Lung microvascular endothelial cell (primary cell): Measurements from ENCODE around the gene SEMA3E. TPM values are rescaled to one million over a fixed set of nuclear protein-coding genes. Genes with fewer than 3 reads are reported as not detected.
"Not testable (repeated sequence)": the region's sequence is repeated elsewhere in the genome, so short reads cannot be mapped to it uniquely, and the experiment has no call there.

Experiments
- DNase-seq, 2 donors: peaks; one replicate each; pipeline versions ENCODE4 v3.0.0 to v3.0.0-alpha.2; 2010; ENCODE audit warnings: low read depth in 2 of 2
- total RNA-seq: library from RNA; depleted of rRNA; stranded (reverse); fragments of >200 nt; gene quantifications from 2 replicates; pipeline ENCODE4 v1.2.1, GENCODE V29; 2014

The SEMA3E gene
- under 0.01 and 0.20 TPM in 2 replicates for total RNA-seq

DNA sequence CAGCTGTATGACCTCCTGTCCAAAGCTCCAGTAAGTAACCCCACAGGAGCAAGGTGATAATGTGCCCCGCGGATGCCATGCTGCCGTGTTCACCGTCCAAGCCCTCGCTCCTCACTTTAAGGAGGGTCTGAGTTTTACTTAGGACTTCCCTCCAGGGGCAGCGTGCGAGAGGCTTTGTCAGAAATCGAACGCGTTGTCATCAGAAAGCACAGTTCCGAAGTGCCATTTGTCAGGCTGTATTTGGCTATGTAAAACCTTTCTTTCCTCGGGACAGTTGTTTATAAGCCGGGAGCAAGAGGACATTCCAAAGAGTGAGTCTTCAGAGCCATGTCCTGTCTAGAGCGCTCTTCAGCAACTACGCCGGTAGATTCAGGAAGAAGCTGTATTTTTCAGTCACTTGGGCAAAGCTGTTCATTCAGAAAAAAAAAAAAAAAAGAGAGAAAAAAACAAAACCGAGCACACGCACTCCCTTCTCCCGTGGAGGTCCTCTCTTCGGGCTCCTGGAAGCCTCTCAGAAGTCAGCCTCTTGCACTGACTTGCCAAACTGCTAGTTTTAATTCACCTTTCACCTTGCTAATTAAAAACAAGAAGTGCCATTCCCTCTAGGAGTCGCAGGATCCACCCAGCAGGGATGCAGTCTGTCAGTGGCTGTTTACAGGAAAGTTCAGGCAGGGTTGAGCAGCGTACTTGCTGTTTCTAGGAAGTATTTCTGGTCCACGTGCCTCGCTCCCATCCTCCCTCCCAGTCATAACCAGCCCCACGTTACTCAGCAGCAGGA lies at the start of gene SEMA3E:
SEMA3E (minus strand) TSS at position 676 of the 778 bp plus-strand sequence.
- DNase-seq: peak; percentile 39 to 46

- DNase-seq: no peak
Observed at GRCh38 chr7:83697804-83698530, 49.0 kb upstream of the SEMA3E start.

- DNase-seq: no peak
Observed at GRCh38 chr7:83696101-83696500, 47.2 kb upstream of the SEMA3E start.

- no peak for DNase-seq
Observed at GRCh38 chr7:83695128-83695960, 46.4 kb upstream of the SEMA3E start.

DNA sequence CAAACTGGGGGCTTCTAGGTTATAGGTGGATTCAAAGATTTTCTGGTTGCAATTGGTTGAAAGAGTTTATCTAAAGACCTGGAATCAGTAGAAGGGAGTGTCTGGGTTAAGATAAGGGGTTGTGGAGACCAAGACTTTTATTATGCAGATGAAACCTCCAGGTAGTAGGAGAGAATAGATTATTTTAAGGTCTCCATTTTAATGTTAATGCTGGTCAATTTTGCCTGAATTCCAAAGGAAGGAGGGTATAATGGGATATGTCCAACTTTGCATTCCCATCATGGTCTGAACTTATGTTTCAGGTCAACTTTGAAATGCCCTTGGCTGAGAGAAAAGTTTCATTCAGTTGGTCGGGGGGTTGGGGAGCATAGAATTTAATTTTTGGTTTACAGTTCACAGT lies 44.3 kb upstream of the SEMA3E start:
- DNase-seq: no peak

GRCh38 chr7:83691095-83691494 lies 42.2 kb upstream of the SEMA3E start:
- no peak for DNase-seq

- no peak for DNase-seq
Observed at GRCh38 chr7:83689855-83690254, 40.9 kb upstream of the SEMA3E start.

DNA sequence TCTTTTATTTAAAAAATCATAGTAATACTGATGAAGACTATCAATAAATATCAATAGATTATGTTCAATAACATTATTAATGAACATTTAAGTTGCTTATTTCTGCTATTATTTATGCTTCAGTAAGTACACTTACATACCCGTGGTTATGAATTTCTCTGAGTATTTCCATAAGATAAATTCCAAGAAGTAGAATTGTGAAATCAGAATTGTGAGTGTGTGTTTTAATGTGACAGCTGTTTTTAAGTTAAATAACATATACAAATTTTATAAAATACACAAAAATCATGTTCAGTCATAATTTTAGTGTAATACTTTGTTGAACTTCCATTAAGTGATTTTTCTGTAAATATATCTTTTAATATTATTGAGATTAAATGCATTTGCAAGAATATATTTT lies 37.5 kb upstream of the SEMA3E start:
- DNase-seq: no peak

DNA sequence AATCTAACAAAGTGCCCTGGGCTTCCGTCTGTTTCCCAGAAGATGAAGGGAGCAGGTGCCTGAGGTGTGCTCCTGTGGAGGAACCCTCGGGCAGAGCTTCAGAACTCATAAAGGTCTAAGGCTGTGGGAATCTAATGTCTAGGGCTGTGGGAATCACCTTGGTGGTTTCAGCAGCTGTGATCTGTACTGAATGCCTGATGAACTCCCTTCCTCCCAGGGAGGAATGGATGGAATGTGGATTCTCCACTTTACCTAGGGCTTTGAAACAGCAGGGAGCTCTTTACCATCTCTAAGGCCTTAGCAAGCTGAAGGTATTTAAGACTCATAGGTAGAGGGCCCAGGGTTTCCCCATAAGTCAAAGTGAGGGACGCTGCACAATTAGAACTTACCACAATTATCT lies 36.0 kb upstream of the SEMA3E start:
- DNase-seq: no peak

- DNase-seq: no peak
Observed at GRCh38 chr7:83681200-83681778, 32.4 kb upstream of the SEMA3E start.

GRCh38 chr7:83677180-83677866 lies 28.4 kb upstream of the SEMA3E start:
- peak; percentile 30 to 84 for DNase-seq

GRCh38 chr7:83673291-83673690 lies 24.4 kb upstream of the SEMA3E start:
- DNase-seq: not testable (repeated sequence)

DNA sequence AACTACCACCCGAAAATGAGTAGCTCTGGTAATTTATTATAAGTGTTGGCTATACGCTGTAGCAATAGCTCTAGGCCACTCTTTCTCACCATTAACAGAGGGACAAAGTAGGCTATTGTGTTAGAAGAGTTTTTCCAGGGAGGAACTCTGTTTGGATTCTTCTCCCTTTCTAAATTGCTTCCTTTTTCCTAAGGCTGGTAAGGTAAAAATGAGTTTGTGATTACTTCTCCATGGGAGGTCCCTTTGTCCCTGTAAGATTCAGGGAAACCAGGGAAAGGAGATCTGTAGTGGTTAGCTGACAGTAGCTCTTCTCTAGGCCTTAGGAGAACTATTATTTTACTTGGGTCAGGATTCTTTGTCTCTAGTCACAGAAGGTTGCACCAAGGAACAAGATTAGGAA lies 23.2 kb upstream of the SEMA3E start:
- no peak for DNase-seq

- no peak for DNase-seq
Observed at GRCh38 chr7:83663131-83663530, 14.2 kb upstream of the SEMA3E start.

- DNase-seq: no peak
Observed at GRCh38 chr7:83658126-83658525, 9.2 kb upstream of the SEMA3E start.

- peak; percentile 66 to 77 for DNase-seq
Observed at GRCh38 chr7:83655951-83656556, 7.1 kb upstream of the SEMA3E start.

GRCh38 chr7:83652481-83652880 lies 3.5 kb upstream of the SEMA3E start:
- DNase-seq: no peak

DNA sequence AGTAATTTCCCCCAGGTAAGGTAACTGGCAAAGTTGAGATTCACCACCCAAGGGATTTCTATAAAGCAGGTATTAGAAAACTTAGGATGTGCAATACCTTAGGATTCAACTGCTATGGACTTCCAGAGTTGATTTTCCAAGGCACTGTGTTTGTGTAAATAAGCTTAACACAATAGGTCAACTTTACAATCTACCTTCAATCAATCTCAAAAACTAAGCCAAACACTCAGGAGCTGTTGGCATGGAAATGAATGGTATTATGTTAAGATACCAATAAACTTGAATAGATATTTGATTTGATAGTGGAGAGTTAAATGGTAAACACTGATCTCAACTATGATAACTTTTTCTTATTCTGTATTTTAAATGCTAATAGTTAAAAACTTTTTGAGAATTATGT lies 762 bp upstream of the SEMA3E start:
- DNase-seq: no peak

DNA sequence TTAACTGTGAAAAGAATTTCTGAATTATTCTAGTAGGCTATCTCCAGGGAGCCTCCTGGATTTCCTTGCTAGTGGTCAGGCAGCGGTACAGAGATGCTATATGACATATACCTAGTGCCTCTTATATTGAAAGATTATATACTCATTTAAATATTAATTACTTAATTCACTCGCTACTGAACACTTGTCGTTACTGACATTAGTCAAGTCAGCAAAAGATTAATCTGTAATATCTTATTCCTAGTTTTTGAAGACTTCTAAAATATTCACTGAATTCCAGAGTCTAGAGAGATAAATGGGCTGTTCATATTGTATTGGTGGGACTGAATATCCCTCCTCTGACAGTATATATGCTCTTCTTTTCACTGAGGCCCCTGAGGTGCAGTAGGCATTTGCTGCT lies 2.9 kb downstream of the SEMA3E start:
- no peak for DNase-seq

GRCh38 chr7:83643739-83644138 lies 5.2 kb downstream of the SEMA3E start:
- DNase-seq: no peak

DNA sequence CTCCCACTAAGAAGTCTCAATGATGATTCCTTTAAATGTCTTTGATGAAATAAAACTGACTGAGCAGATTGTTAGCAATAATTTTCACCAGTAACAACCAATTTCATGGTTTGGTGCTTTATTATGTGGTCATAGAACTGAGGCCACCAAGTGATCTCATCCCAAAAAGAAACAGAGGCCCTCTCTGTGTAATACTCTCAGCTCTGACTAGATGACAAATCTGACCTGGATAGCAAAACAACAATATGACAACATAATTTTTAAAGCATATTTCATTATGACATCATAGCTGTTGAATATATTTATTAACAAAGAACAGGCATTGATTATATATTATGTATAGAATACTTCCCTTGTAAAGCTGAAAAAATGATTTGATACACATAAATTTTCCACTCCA lies 5.9 kb downstream of the SEMA3E start:
- no peak for DNase-seq
